HG02623 (cell line): ENCODE data around the gene RAP1GAP.

Source experiments
- ATAC-seq: cut with Tn5 transposase; IDR thresholded peaks from one replicate; pipeline ENCODE4 v1.9.1; 2021; ENCODE audit warnings: moderate library complexity; ENCODE audit not compliant: unreplicated experiment

Gene RAP1GAP

DNA sequence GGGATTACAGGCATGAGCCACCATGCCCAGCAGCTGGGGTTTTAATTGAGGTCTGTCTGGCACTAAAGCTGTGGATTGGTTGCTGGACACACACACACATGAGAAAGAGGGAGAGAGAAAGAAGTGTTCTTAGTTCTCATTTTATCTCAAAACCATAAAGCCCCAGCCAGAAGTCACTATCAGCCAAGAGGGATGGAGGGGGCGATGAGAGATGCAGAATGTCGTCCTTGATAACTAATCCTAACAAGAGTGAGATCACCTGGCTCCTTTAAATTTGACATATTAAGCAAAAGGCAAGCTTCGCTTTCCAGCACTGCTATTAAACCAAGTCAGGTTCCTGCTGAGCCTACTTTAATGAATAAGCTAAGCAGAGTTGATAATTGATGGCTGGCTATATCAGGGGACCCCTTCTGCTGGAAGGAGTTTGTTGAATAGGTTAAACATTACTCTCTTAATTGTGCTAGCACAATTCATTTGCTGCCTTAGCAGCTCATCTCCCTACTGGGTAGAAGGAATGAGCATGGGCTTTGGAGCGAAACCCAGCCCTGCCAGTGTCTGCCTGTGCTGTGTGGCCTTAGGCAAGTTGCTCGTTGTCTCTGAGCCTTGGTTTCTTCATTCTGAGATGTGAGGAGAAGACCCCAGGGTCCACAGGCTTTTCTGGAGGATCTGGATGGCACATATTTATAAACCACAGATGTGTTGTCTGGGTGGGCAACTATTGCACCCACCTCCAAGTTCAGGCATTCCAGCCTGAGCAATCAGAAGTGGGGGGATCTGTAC lies 109.2 kb downstream of the RAP1GAP start:
- ATAC-seq: no peak

GRCh38 chr1:21553116-21553926 lies 115.8 kb downstream of the RAP1GAP start:
- no peak for ATAC-seq

- no peak for ATAC-seq
These were observed 116.4 kb downstream of the RAP1GAP start for GRCh38 chr1:21552715-21553114.

- no peak for ATAC-seq
These were observed 118.2 kb downstream of the RAP1GAP start for GRCh38 chr1:21550866-21551475.

DNA sequence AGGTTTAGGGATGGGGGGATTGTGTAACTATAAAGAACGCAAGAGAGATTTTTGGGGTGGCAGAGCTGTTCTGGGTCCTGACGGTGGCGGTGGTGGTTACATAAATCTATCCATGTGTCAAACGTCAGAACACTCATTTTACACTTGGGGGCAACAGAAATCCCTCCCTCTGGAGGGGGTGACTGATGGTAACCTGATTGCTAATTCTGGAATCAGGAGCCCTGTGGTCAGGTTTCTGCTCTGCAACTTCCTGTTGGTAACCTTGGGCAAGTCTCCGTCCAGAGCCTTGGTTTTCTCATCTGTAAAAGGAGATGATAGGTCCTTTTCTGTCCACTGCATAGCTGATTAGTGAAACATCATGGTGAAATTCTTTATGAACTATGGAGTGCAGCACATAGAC lies 119.1 kb downstream of the RAP1GAP start:
- ATAC-seq: no peak

- no peak for ATAC-seq
These were observed 121.3 kb downstream of the RAP1GAP start for GRCh38 chr1:21547876-21548275.
